ENCODE results near the gene ZNF81.
"Not testable (repeated sequence)": the region's sequence is repeated elsewhere in the genome, so short reads cannot be mapped to it uniquely, and the experiment has no call there.

The ZNF81 gene

GRCh38 chrX:47936940-47937317, 100.2 kb downstream of the ZNF81 start:
- no peak for DNase-seq

GRCh38 chrX:47940448-47940847, 103.7 kb downstream of the ZNF81 start:
- DNase-seq = no peak

- DNase-seq = no peak
Observed at GRCh38 chrX:47941423-47941822, 104.7 kb downstream of the ZNF81 start.

- not testable (repeated sequence) for DNase-seq
Observed at GRCh38 chrX:47955295-47955694, 118.6 kb downstream of the ZNF81 start.

- no peak for DNase-seq
Observed at GRCh38 chrX:47956016-47956415, 119.3 kb downstream of the ZNF81 start.

GRCh38 chrX:47958206-47958605, 121.5 kb downstream of the ZNF81 start:
- not testable (repeated sequence) for DNase-seq

GRCh38 chrX:47958761-47959342, 122.2 kb downstream of the ZNF81 start:
- peak in 1 of 2 experiments; percentile 7 for DNase-seq

- DNase-seq = no peak
Observed at GRCh38 chrX:47960406-47960805, 123.7 kb downstream of the ZNF81 start.

GRCh38 chrX:47961830-47962229, 125.1 kb downstream of the ZNF81 start:
- not testable (repeated sequence) for DNase-seq

- not testable (repeated sequence) for DNase-seq
Observed at GRCh38 chrX:47965526-47965925, 128.8 kb downstream of the ZNF81 start.

Measured in SHP77 (cell line).